GM12891 (cell line): ENCODE results near the gene IL9R.
"Not testable (repeated sequence)": the region's sequence is repeated elsewhere in the genome, so short reads cannot be mapped to it uniquely, and the experiment has no call there.

Source experiments
- DNase-seq: peaks from one replicate; pipeline ENCODE4 v3.0.0; 2011; ENCODE audit warnings: low spot score; ENCODE audit not compliant: insufficient read length
- FAIRE-seq: peaks from 2 replicates; lab custom pipeline; 2011; peaks lifted over from hg19 to GRCh38; lab: Jason Lieb, UNC
- PAX5 ChIP-seq: IDR thresholded peaks from 2 replicates; pipeline ENCODE4 v1.6.1; 2011; ENCODE audit warnings: low read length, moderate library complexity, mild to moderate bottlenecking; ENCODE audit not compliant: insufficient read depth, severe bottlenecking
- POLR2A ChIP-seq: IDR thresholded peaks from 2 replicates; pipeline ENCODE4 v1.6.1; 2011; ENCODE audit warnings: low read depth, low read length, control low read depth
- POLR2AphosphoS5 ChIP-seq: IDR thresholded peaks from 2 replicates; pipeline ENCODE4 v1.6.1; 2011; ENCODE audit warnings: low read depth, low read length, control low read depth
- POU2F2 ChIP-seq: IDR thresholded peaks from 2 replicates; pipeline ENCODE4 v1.6.1; 2011; ENCODE audit warnings: low read depth, mild to moderate bottlenecking, control low read depth, low read length, moderate library complexity
- SPI1 ChIP-seq: IDR thresholded peaks from 2 replicates; pipeline ENCODE4 v1.6.1; 2011; ENCODE audit warnings: low read depth, low read length, control low read depth
- TAF1 ChIP-seq: IDR thresholded peaks from 2 replicates; pipeline ENCODE4 v1.6.1; 2011; ENCODE audit warnings: low read depth, low read length, control low read depth

IL9R gene

DNA sequence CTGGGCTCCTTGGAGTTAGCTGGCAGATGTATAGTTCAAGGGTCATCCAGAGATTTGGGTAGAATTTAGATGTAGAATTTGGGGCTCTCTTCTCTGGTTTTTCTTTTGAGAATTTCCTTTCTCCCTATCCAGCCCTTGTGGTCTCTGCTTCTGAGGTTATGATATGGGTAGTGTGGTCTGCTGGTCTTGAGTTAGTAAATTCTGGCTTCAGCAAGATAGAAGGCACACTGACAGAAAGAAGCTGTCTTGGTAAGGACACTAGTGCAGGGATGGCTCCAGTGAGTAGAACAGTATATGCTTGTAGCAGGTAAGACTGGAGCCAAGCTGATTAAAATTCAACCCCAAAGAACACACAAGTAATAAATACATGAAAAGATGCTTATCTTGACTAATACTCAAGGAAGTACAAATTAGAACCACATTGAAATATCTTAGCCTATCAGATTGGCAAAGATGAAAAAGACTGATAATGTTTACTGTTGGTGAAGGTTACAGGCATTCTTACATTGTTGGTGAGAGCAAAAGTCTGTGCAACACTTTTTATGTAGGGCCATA lies 2.1 kb upstream of the IL9R start:
- DNase-seq (no peak), FAIRE-seq (no peak)
- TF ChIP-seq PAX5 (no peak), POLR2A (no peak), SPI1 (no peak), TAF1 (no peak), POU2F2 (no peak), POLR2AphosphoS5 (no peak)

DNA sequence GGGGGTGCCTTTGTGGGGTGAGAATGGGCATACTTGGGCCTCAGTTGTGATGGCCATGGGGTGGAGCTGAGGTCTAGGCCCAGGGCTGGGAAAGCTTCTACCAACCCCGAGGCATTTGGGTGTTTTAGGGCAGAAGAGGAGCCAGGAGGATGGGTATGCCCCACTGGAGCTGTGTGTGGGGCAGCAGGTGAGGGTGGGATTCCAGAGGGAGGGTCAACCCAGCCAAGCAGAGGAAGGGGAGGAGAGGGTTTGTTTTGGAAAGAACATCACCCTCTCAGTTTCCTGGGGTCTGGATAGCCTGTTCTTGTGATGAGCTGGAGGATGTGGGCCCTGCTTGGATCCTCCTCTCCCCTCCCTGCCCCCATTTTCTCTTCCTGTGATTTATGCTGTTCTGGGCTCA lies 620 bp downstream of the IL9R start:
- FAIRE-seq (no peak), DNase-seq (no peak)
- no peak for TF ChIP-seq POU2F2
- TF ChIP-seq TAF1, result no peak
- TF ChIP-seq PAX5, result no peak

DNA sequence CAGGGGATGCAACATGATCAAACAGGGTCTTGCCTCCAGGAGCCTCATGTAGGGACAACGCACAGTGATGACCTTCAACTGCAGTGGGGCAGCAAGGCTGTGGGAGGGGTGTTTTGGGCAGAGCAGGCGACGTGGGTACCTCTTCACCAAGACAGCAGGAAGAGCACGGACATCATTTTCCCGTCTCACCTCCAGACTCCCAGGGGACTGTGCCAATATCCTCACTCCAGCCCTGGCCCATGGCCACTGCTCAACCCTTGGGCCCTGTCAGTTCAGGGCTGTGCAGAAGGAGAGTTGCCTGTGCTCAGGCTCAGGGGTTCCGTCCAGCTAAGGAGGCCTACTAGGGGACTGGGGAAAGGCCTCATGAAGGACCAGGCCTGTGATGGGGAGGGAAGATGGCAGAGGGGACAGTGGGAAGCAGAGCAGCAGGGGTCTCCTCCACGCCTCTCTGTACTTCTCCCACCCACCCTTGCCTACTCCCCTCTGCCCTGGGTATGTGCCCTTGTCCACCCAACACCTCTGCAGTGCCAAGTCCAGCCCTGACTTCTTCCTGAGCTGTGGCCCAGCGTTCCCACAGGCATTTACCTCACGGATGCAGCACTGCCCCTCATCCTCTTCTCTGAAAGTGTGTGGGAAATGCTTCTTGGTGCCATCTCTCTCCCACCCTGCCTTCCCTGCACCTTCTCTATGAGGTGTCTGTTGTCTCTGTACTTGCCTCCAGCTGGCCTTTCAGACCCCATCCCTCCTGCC lies 1.4 kb downstream of the IL9R start:
- DNase-seq (no peak), FAIRE-seq (peak; percentile 95)
- no peak for TF ChIP-seq TAF1
- TF ChIP-seq PAX5, result no peak
- no peak for TF ChIP-seq POLR2A
- TF ChIP-seq POLR2AphosphoS5, result no peak
- no peak for TF ChIP-seq SPI1
- no peak for TF ChIP-seq POU2F2

DNA sequence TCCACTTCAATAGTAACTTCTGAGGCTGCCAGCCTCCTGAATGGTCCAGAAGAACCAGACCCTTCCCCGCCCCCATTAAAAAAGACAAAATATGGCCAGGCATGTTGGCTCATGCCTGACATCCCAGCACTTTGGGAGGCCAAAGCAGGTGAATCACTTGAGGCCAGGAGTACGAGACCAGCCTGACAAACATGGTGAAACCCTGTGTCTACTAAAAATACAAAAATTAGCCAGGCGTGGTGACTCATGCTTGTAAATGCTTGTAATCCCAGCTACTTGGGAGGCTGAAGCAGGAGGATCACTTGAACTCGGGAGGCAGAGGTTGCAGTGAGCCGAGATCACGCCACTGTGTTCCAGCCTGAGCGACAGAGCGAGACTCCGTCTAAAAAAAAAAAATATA lies 2.3 kb downstream of the IL9R start:
- not testable (repeated sequence) for FAIRE-seq, DNase-seq

DNA sequence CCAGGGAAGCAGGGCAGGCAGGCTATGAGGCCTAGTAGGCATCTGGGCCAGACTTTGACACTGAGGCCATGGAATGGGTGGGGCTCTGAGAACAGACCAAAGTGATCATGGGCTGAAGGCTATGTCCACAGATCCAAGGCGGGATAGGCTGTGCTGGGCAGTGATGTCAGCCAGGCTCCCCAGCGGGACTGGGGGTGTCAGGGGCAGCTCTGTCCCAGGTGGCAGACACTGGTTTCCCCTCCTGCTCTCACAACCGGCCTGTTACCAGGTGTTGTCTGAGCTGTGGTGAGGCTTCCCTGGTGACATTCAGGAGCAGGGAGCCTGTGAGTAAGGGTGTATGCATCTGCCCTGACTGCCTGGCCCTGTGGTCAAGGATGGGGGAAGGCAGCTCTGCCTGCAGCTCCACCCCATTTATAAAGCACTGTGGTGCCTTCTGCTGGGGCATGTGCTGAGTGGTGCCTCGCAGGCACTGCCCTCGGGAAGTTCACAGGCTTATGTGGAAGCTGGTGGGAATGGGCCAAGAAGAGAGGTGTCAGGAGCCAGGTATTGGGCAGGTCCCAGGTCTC lies 2.9 kb downstream of the IL9R start:
- TF ChIP-seq PAX5, result no peak
- no peak for TF ChIP-seq POLR2AphosphoS5
- TF ChIP-seq POLR2A, result no peak
- TF ChIP-seq SPI1, result no peak
- TF ChIP-seq TAF1, result no peak
- no peak for TF ChIP-seq POU2F2
- DNase-seq (no peak), FAIRE-seq (peak; percentile 98)

DNA sequence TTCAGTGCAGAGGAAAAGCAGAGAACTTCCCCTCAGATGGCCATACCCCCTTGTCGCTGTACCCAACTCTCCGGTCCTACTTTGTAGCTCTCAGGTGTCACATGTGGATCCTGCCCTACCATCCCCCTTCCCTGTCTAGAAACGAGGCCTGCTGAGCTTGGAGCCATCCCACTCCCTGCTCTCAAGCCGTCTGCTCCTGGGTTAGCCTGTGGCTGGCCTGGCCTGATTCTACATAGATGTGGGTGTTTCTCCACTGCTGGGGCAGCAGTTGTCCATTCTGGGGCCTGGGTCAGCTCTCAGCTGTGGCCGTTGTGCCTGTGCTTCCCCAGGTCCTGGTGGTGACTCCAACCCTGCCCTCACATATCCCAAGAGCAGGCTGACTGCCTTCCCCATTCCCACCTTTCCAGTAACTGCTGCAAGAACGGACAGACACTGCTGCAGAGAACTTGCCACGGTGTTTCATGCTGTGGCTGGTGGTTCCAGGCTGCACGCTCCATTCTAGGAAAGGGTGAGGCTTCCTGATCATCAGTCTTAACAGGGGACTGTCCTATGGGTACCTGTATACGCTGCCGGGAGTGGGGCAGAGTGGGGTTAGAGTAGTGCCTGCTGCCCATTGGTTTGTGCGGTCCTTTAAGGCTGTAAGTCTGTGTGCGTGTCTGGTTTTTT lies 3.6 kb downstream of the IL9R start:
- TF ChIP-seq POU2F2 (no peak), PAX5 (no peak), TAF1 (no peak), POLR2AphosphoS5 (no peak), POLR2A (no peak), SPI1 (no peak)
- no peak for FAIRE-seq
- no peak for DNase-seq

DNA sequence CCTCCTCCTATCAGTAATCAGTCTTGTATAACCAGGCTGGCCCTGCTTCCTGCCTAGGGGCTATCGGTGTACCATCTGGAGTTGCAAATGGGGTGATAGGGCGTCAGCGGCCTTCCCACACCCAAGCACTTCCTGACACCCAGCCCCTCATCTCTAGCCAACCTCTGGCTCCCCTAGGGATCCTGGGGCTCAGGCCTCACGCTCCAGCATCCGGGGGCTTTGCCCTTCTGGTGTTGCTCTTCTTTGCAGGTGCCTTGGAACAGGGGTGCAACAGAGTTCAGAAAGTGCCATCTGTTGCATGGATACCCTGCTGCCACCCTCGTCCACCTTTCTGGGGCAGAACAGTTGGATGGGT lies 4.1 kb downstream of the IL9R start:
- TF ChIP-seq POU2F2 (no peak), POLR2AphosphoS5 (no peak), SPI1 (no peak), PAX5 (no peak), POLR2A (no peak), TAF1 (no peak)
- DNase-seq, result no peak
- FAIRE-seq, result no peak

DNA sequence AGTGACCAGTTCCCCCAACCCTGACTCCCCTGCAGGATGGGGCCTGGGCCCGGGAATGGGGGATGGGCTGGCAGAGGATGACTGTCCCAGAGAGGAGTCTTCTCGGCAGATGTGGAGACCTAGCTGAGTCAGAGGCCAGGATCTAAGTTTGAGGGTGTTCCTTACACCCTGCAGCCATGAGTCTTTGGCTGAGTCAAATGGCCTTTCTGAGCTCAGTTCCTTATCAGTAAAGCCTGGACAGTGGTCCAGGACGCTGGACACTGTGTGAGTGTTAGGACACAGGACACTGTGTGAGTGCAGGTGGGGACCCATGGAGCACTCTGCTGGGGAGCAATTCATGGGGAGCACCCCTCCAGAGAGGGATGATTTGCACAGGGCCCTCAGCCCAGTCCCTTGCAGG lies 5.0 kb downstream of the IL9R start:
- DNase-seq (no peak), FAIRE-seq (peak; percentile 84)
- TF ChIP-seq POU2F2 (no peak), PAX5 (no peak), TAF1 (no peak), POLR2AphosphoS5 (no peak), SPI1 (no peak), POLR2A (no peak)

DNA sequence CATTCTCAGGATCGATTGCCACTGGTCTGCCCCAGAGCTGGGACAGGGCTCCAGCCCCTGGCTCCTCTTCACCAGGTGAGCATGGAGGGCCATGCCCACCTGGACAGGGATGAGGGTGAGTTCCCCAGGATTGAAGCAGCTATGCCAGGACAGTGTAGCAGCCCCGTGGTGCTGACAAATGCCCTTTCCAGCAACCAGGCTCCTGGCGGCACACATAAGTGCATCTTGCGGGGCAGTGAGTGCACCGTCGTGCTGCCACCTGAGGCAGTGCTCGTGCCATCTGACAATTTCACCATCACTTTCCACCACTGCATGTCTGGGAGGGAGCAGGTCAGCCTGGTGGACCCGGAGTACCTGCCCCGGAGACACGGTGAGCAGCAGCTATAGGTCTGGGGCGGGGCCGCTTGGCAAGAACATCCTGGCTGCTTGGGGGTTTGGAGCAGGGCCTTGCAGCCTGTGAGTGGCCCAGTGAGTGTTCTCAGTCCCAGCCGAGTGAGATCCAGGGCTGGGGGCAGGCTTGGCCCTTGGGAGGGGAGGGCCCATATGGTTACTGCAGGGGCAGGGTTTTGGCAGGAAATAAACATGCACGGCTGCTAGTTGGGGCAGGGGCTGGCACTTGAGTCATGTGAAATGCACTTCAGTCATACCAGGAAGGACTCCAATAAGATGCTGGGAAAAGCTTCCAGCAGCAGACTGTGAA lies 6.1 kb downstream of the IL9R start:
- no peak for DNase-seq
- FAIRE-seq, result peak; percentile 13
- TF ChIP-seq POU2F2 (no peak), PAX5 (no peak), SPI1 (no peak), POLR2AphosphoS5 (no peak), POLR2A (no peak)
